Spleen (tissue), 7 donors: ENCODE data around the gene GID8.

Source experiments
- CTCF ChIP-seq, 11 experiments: fragments of 200-600 bp in 7 of 11; fragments of 450-650 bp in 4 of 11; sonication (generic) in 4 of 11; IDR thresholded peaks in 8 of 11; conservative IDR thresholded peaks in 3 of 11; 1 replicate in 7 of 11; 2 replicates in 4 of 11; pipeline versions ENCODE4 v1.4.0 to v1.8.0; 2016 to 2021; ENCODE audit warnings: antibody characterized with exemption in 11 of 11, inconsistent platforms in 4 of 11, mild to moderate bottlenecking in 1 of 11
- POLR2A ChIP-seq, 3 donors: fragments of 450-650 bp; IDR thresholded peaks; one replicate each; pipeline ENCODE4 v1.5.1; 2017; ENCODE audit warnings: antibody characterized with exemption in 3 of 3, mild to moderate bottlenecking in 1 of 3
- POLR2AphosphoS5 ChIP-seq, 3 donors: sonication (generic); formaldehyde crosslinking; IDR thresholded peaks; one replicate each; pipeline ENCODE4 v1.5.1; 2017; ENCODE audit warnings: antibody characterized with exemption in 3 of 3
- donor health status: DM: no; HTN: no; CAD: no; lungs with moderate emphysema.
- donor health status: DM: no; HTN: no; CAD: no.
- donor health status: DM: no; HTN: no; CAD: no.

GRCh38 chr20:62943396-62943795, 5.4 kb downstream of the GID8 start:
- TF ChIP-seq CTCF (IDR thresholded peaks at IDR 0.05 in 8 of 11, conservative IDR thresholded peaks at IDR 0.05 in 3 of 11) (no peak), POLR2A (IDR thresholded peaks at IDR 0.05) (no peak), POLR2AphosphoS5 (IDR thresholded peaks at IDR 0.05) (no peak)
